HepG2 (cell line): ENCODE measurements around the gene NUDCD2. TPM values are rescaled to one million over a fixed set of nuclear protein-coding genes. Genes with fewer than 3 reads are reported as not detected.

Source experiments
- ATAC-seq: fragments of 200-7000 bp; cut with Tn5 transposase; 3 replicates; pipeline ENCODE4 v1.9.1; 2020; ENCODE audit warnings: mild to moderate bottlenecking, moderate library complexity
- BruUV-seq: library from RNA; stranded (reverse); fragments of 400-500 nt; replicated peaks from 2 replicates; lab custom pipeline; 2021; lab: Mats Ljungman, UMichigan
- CTCF ChIA-PET: fragments of 300-600 bp; formaldehyde crosslinking; extraction: SDS; loops from one replicate; lab custom pipeline; 2021; ENCODE audit warnings: low total read pairs, inconsistent platforms, low intra/inter-chr PET ratio; lab: Yijun Ruan, JAX
- POLR2A ChIA-PET: fragments of 350-600 bp; sonication (Branson Sonifier 250); formaldehyde crosslinking; loops from one replicate; lab custom pipeline; 2020; ENCODE audit warnings: antibody characterized with exemption, inconsistent platforms; lab: Yijun Ruan, JAX
- DNase-seq: peaks from one replicate; pipeline ENCODE4 v3.0.0-alpha.2; 2015; ENCODE audit warnings: low spot score
- FAIRE-seq: peaks from 3 replicates; lab custom pipeline; 2011; peaks lifted over from hg19 to GRCh38; lab: Jason Lieb, UNC
- H2AFZ ChIP-seq: one replicate; pipeline ENCODE4 v1.6.1; 2011; ENCODE audit warnings: low read length, inconsistent platforms
- H3K27ac ChIP-seq: fragments of 300-600 bp; 3 replicates; pipeline ENCODE4 v1.8.0; 2011; ENCODE audit warnings: mixed run types, mild to moderate bottlenecking, mixed read lengths, low read length, inconsistent platforms; ENCODE audit not compliant: insufficient read depth; ENCODE audit errors: extremely low read length
- H3K27me3 ChIP-seq, 2 experiments: fragments of 200-600 bp in 1 of 2; 2 replicates in 1 of 2; 3 replicates in 1 of 2; pipeline versions ENCODE4 v1.6.0 to v1.8.0; 2011; ENCODE audit warnings: low read length in 2 of 2, mild to moderate bottlenecking in 2 of 2, moderate library complexity in 2 of 2, inconsistent platforms in 1 of 2; ENCODE audit not compliant: insufficient read depth in 2 of 2, control insufficient read depth in 1 of 2
- H3K36me3 ChIP-seq, 2 experiments: fragments of 200-600 bp in 1 of 2; replicated peaks in 1 of 2; 2 replicates in 1 of 2; 3 replicates in 1 of 2; pipeline versions ENCODE4 v1.5.1 to v1.8.0; 2011; ENCODE audit warnings: low read length in 2 of 2, inconsistent platforms in 1 of 2; ENCODE audit not compliant: insufficient read depth in 2 of 2, control insufficient read depth in 1 of 2
- H3K4me1 ChIP-seq: 2 replicates; pipeline ENCODE4 v1.5.1; 2012; ENCODE audit warnings: low read length, inconsistent platforms; ENCODE audit not compliant: insufficient read depth
- H3K4me2 ChIP-seq: 2 replicates; pipeline ENCODE4 v1.6.0; 2011; ENCODE audit warnings: low read depth, low read length, inconsistent platforms
- H3K4me3 ChIP-seq, 3 experiments: fragments of 200-600 bp in 1 of 3; sonication (generic), shearing (Covaris generic) in 1 of 3; replicated peaks in 1 of 3; 2 replicates each; pipeline ENCODE4 v1.5.1; 2011 to 2016; ENCODE audit warnings: low read length in 3 of 3, inconsistent platforms in 2 of 3, low read depth in 2 of 3, mild to moderate bottlenecking in 2 of 3, control low read depth in 1 of 3, mixed read lengths in 1 of 3; ENCODE audit not compliant: insufficient read depth in 1 of 3
- H3K79me2 ChIP-seq: one replicate; pipeline ENCODE4 v1.6.1; 2011; ENCODE audit warnings: low read length, inconsistent platforms; ENCODE audit not compliant: insufficient read depth
- H3K9ac ChIP-seq: 2 replicates; pipeline ENCODE4 v1.6.0; 2011; ENCODE audit warnings: mild to moderate bottlenecking, low read depth, low read length, inconsistent platforms; ENCODE audit not compliant: insufficient read depth
- H3K9me3 ChIP-seq: 2 replicates; pipeline ENCODE4 v1.5.1; 2012; ENCODE audit warnings: mild to moderate bottlenecking, low read length
- H4K20me1 ChIP-seq: 2 replicates; pipeline ENCODE4 v1.6.0; 2011; ENCODE audit warnings: inconsistent platforms, mild to moderate bottlenecking, low read length, moderate library complexity; ENCODE audit not compliant: insufficient read depth
- ATM ChIP-seq: fragments of 450-650 bp; IDR thresholded peaks from 2 replicates; pipeline ENCODE4 v1.7.1; 2017; ENCODE audit warnings: mild to moderate bottlenecking, borderline replicate concordance
- CEBPB ChIP-seq: IDR thresholded peaks from 2 replicates; pipeline ENCODE4 v1.6.1; 2011; ENCODE audit warnings: low read depth, low read length, improper control_type of control experiment, borderline replicate concordance
- FOXA1 ChIP-seq, 2 experiments: fragments of 450-650 bp in 1 of 2; sonication (generic) in 1 of 2; formaldehyde crosslinking in 1 of 2; IDR thresholded peaks; 2 replicates each; pipeline versions ENCODE4 v1.4.0 to v1.6.1; 2016 to 2020; ENCODE audit warnings: missing genetic modification reagents in 1 of 2
- HDAC6 ChIP-seq: fragments of 200-600 bp; sonication (generic); IDR thresholded peaks from 2 replicates; pipeline ENCODE4 v1.7.0; 2017; ENCODE audit warnings: mild to moderate bottlenecking, antibody characterized with exemption, low read length, low read depth
- MIER3 ChIP-seq: IDR thresholded peaks from 2 replicates; pipeline ENCODE4 v1.6.1; 2016; ENCODE audit warnings: missing compliant biosample characterization, borderline replicate concordance
- RBFOX2 ChIP-seq: fragments of 200-400 bp; formaldehyde crosslinking; IDR thresholded peaks from 2 replicates; pipeline ENCODE4 v1.6.1; 2017; ENCODE audit warnings: low read depth, mild to moderate bottlenecking, low read length
- RBM39 ChIP-seq: fragments of 200-400 bp; formaldehyde crosslinking; IDR thresholded peaks from one replicate; pipeline ENCODE4 v1.6.1; 2018; ENCODE audit warnings: antibody characterized with exemption, mild to moderate bottlenecking, low read depth, low read length; ENCODE audit not compliant: poor library complexity, severe bottlenecking
- ZFP36 ChIP-seq: fragments of 150-350 bp; IDR thresholded peaks from 2 replicates; pipeline ENCODE4 v1.6.1; 2018; ENCODE audit warnings: borderline replicate concordance, low read length, low read depth; ENCODE audit not compliant: partially characterized antibody
- ZFP36L1 ChIP-seq: sonication (generic); formaldehyde crosslinking; IDR thresholded peaks from 2 replicates; pipeline ENCODE4 v1.8.0; 2022; ENCODE audit warnings: mild to moderate bottlenecking, missing genetic modification reagents, moderate library complexity
- ZNF431 ChIP-seq: sonication (generic); formaldehyde crosslinking; IDR thresholded peaks from 2 replicates; pipeline ENCODE4 v1.9.0; 2022; ENCODE audit warnings: missing genetic modification reagents, low read depth, mild to moderate bottlenecking, borderline replicate concordance
- ZNF569 ChIP-seq: sonication (generic); formaldehyde crosslinking; IDR thresholded peaks from 2 replicates; pipeline ENCODE4 v1.5.0; 2020; ENCODE audit warnings: mild to moderate bottlenecking, missing genetic modification reagents, moderate library complexity, borderline replicate concordance
- ZNF577 ChIP-seq: sonication (generic); formaldehyde crosslinking; IDR thresholded peaks from 2 replicates; pipeline ENCODE4 v1.4.0; 2020; ENCODE audit warnings: mild to moderate bottlenecking, low read depth, missing genetic modification reagents, borderline replicate concordance
- ZNF589 ChIP-seq: sonication (generic); formaldehyde crosslinking; conservative IDR thresholded peaks from 2 replicates; pipeline ENCODE4 v1.8.0; 2022; ENCODE audit warnings: mild to moderate bottlenecking, moderate library complexity, missing genetic modification reagents
- ZNF674 ChIP-seq: sonication (generic); formaldehyde crosslinking; IDR thresholded peaks from 2 replicates; pipeline ENCODE4 v1.5.0; 2020; ENCODE audit warnings: low read depth, mild to moderate bottlenecking, missing genetic modification reagents
- ZNF792 ChIP-seq: IDR thresholded peaks from 2 replicates; pipeline ENCODE4 v1.6.1; 2016
- ZNF878 ChIP-seq: sonication (generic); formaldehyde crosslinking; IDR thresholded peaks from 2 replicates; pipeline ENCODE4 v1.8.1; 2023; ENCODE audit warnings: mild to moderate bottlenecking, missing genetic modification reagents, moderate library complexity
- WGBS: methylation state at CpG from one replicate; pipeline ENCODE4 v1.1.6; 2017; ENCODE audit warnings: low lambda C conversion rate; 5-methylcytosine and 5-hydroxymethylcytosine counted together
- in situ Hi-C: cut with HindIII; loops from 2 replicates; pipeline ENCODE4 v1.10.0; 2017; ENCODE audit warnings: low pct_unique_long_range_greater_than_20kb; ENCODE audit not compliant: extremely low pct_ligation_motif_present
- intact Hi-C: fragments of 100-400 bp; cut with micrococcal nuclease; formaldehyde crosslinking; loops from one replicate; pipeline ENCODE4 v1.10.0; 2022; ENCODE audit not compliant: unreplicated experiment
- polyA plus RNA-seq, 8 experiments: library from polyadenylated mRNA; depleted of rRNA in 3 of 8; stranded (reverse) in 7 of 8; unstranded in 1 of 8; fragments of >200 nt; fragmentation: Illumina TruSeq in 4 of 8; extraction: Trizol in 4 of 8; gene quantifications; 2 replicates each; pipeline versions ENCODE4 v1.2.1 to v1.2.3, GENCODE V29; 2011 to 2016; ENCODE audit warnings: low read depth in 4 of 8, missing spikeins in 1 of 8, mixed read lengths in 1 of 8; ENCODE audit not compliant: insufficient read depth in 1 of 8
- total RNA-seq, 5 experiments: library from RNA; depleted of rRNA; stranded (reverse); fragments of >200 nt; fragmentation: Illumina TruSeq; extraction: Trizol; gene quantifications; 2 replicates each; pipeline ENCODE4 v1.2.3, GENCODE V29; 2016; ENCODE audit warnings: low read depth in 1 of 5
- TF ChIP-seq, protein P1 (sequence below): sonication (generic); formaldehyde crosslinking; IDR thresholded peaks from 2 replicates; pipeline ENCODE4 v1.5.0; 2020; ENCODE audit warnings: mild to moderate bottlenecking, missing genetic modification reagents
- TF ChIP-seq, protein P2 (sequence below): IDR thresholded peaks from 2 replicates; pipeline ENCODE4 v1.6.1; 2016; ENCODE audit warnings: control low read depth
- TF ChIP-seq, protein P3 (sequence below): sonication (generic); formaldehyde crosslinking; IDR thresholded peaks from 2 replicates; pipeline ENCODE4 v1.4.0; 2020; ENCODE audit warnings: missing genetic modification reagents, low read depth, mild to moderate bottlenecking, borderline replicate concordance

NUDCD2 gene
- total and polyA plus RNA-seq, 2 of the 13 experiments (the other 11 are each of a cell fraction or from before 2014, with no cell fraction given), result 14.8 to 39.2 TPM

DNA sequence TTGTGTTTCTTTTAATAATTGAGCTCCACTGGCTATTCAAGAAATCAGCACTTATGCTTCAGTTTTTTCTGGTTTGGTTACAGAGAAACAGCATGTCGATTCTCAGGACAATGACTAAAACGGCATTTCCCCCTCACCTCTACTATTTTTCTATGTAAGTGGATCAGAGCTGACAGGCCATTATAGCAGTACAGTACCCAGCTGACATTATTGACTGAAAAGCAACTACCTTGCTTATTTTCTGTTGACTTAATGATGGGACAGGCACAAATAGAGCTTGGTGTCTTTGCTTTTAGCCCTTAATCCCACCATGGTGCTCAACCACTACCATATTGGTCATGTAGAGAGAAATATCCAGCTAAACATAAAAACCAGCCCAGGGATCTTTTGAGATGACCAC is 57.9 kb downstream of the NUDCD2 start:
- intact Hi-C loops, result no loop called here

More for the DNA sequence above, 57.9 kb downstream of the NUDCD2 start:
- no TSS peak for BruUV-seq
- Histone ChIP-seq H4K20me1 (no peaks in the 10 kb centered on the region), H3K79me2 (no peaks in the 10 kb centered on the region), H3K4me2 (no peak overlapping the region), H3K4me3 (no peak overlapping the region), H3K27ac (no peak overlapping the region), H3K27me3 (no peaks in the 10 kb centered on the region), H3K9ac (no peak overlapping the region), H2AFZ (no peak overlapping the region), H3K9me3 (no peaks in the 10 kb centered on the region), H3K4me1 (no peaks in the 10 kb centered on the region), H3K36me3 (no peaks in the 10 kb centered on the region)
- in situ Hi-C loops, result loop anchor here (25.0 kb wide), 1 partner anchor 1865 kb away; the partner anchor contains the start of gene GABRB2
- ChIA-PET CTCF (no interaction called here), POLR2A (no interaction called here)
- no peak for TF ChIP-seq ZFP36
- no peak for TF ChIP-seq ZNF589 (CRISPR knock-in tag)
- no peak for TF ChIP-seq CEBPB
- TF ChIP-seq ZNF569 (CRISPR knock-in tag), result no peak
- TF ChIP-seq ZNF431 (CRISPR knock-in tag), result no peak
- TF ChIP-seq, protein P1, sequence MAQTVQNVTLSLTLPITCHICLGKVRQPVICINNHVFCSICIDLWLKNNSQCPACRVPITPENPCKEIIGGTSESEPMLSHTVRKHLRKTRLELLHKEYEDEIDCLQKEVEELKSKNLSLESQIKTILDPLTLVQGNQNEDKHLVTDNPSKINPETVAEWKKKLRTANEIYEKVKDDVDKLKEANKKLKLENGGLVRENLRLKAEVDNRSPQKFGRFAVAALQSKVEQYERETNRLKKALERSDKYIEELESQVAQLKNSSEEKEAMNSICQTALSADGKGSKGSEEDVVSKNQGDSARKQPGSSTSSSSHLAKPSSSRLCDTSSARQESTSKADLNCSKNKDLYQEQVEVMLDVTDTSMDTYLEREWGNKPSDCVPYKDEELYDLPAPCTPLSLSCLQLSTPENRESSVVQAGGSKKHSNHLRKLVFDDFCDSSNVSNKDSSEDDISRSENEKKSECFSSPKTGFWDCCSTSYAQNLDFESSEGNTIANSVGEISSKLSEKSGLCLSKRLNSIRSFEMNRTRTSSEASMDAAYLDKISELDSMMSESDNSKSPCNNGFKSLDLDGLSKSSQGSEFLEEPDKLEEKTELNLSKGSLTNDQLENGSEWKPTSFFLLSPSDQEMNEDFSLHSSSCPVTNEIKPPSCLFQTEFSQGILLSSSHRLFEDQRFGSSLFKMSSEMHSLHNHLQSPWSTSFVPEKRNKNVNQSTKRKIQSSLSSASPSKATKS, result no peak
- no peak for TF ChIP-seq ZNF878 (CRISPR knock-in tag)
- TF ChIP-seq MIER3 (CRISPR knock-in tag), result no peak
- no peak for TF ChIP-seq RBM39
- TF ChIP-seq ZNF577 (CRISPR knock-in tag), result no peak
- TF ChIP-seq, protein P2, sequence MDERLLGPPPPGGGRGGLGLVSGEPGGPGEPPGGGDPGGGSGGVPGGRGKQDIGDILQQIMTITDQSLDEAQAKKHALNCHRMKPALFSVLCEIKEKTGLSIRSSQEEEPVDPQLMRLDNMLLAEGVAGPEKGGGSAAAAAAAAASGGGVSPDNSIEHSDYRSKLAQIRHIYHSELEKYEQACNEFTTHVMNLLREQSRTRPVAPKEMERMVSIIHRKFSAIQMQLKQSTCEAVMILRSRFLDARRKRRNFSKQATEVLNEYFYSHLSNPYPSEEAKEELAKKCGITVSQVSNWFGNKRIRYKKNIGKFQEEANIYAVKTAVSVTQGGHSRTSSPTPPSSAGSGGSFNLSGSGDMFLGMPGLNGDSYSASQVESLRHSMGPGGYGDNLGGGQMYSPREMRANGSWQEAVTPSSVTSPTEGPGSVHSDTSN (CRISPR knock-in tag), result no peak
- no peak for TF ChIP-seq ZNF792 (CRISPR knock-in tag)
- TF ChIP-seq RBFOX2, result no peak
- TF ChIP-seq HDAC6, result no peak
- TF ChIP-seq ZNF674 (CRISPR knock-in tag), result no peak
- no peak for TF ChIP-seq FOXA1 (IDR thresholded peaks at IDR 0.05)
- TF ChIP-seq FOXA1 (CRISPR knock-in tag; IDR thresholded peaks at IDR 0.05), result no peak
- TF ChIP-seq, protein P3, sequence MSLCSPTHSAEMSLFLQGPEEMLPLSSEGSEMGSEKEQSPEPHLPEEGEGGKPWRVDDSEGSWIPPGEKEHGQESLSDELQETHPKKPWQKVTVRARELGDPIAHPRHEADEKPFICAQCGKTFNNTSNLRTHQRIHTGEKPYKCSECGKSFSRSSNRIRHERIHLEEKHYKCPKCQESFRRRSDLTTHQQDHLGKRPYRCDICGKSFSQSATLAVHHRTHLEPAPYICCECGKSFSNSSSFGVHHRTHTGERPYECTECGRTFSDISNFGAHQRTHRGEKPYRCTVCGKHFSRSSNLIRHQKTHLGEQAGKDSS, result no peak
- no peak for TF ChIP-seq ZFP36L1 (CRISPR knock-in tag)
- no peak for TF ChIP-seq ATM
- FAIRE-seq (no peak), ATAC-seq (no peak), DNase-seq (no peak)
- WGBS, result 4% methylated on average over 2 of the region's 2 CpGs
